Measurements from ENCODE around the gene AGPS. TPM values are rescaled to one million over a fixed set of nuclear protein-coding genes. Genes with fewer than 3 reads are reported as not detected.

The AGPS gene
- total RNA-seq, 1 donor from 2014 or later: 44.8 TPM

DNA sequence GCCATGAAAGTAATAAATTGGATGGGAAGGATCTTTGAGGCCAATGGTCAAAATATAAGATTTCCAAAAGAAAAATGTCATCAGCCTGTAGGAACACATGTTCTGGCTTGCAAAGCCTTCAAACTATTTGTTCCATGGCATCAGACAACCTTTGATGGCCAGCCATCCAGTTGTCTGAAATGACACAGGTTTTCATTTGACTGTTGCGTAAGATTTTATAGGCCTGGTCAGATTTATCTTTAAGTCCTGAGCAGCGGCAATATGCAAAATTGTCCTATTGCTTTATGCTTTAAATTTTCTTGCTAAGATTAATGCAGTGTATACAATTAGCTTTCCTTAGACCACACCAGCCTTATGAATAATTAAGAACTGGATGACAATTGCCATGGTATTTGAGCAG lies 167.1 kb downstream of the AGPS start:
- Histone ChIP-seq H3K4me1 (no peaks in the 10 kb centered on the region), H3K27me3 (no peaks in the 10 kb centered on the region), H3K36me3 (no peaks in the 10 kb centered on the region), H3K9me3 (no peaks in the 10 kb centered on the region), H3K4me3 (no peak overlapping the region), H3K27ac (no peak overlapping the region)
- no peak for ATAC-seq
- intact Hi-C loops (cut with DNase I): no loop called here
- TF ChIP-seq, protein P1, sequence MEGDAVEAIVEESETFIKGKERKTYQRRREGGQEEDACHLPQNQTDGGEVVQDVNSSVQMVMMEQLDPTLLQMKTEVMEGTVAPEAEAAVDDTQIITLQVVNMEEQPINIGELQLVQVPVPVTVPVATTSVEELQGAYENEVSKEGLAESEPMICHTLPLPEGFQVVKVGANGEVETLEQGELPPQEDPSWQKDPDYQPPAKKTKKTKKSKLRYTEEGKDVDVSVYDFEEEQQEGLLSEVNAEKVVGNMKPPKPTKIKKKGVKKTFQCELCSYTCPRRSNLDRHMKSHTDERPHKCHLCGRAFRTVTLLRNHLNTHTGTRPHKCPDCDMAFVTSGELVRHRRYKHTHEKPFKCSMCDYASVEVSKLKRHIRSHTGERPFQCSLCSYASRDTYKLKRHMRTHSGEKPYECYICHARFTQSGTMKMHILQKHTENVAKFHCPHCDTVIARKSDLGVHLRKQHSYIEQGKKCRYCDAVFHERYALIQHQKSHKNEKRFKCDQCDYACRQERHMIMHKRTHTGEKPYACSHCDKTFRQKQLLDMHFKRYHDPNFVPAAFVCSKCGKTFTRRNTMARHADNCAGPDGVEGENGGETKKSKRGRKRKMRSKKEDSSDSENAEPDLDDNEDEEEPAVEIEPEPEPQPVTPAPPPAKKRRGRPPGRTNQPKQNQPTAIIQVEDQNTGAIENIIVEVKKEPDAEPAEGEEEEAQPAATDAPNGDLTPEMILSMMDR (IDR thresholded peaks at IDR 0.05): no peak
- no peak for DNase-seq

DNA sequence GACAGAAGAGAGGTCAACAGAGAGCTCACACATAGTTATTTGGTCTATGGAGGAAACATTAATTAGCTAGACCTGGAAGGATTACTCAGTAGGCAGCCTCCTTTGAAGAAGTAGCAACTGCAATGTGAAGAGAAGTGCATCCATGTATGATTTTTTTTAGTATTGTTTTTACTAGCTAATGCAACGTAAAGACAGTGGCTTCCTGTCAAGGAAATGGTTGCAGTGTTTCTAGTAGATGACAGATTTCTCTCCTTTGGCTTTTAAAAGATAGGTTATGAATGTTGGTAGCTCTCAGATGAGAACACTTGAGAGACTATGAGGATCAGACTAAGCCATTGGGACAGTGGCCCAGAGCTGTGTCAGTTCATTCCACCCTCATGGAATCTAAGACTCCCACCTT lies 175.8 kb downstream of the AGPS start:
- Histone ChIP-seq H3K36me3 (no peaks in the 10 kb centered on the region), H3K4me3 (no peak overlapping the region), H3K27me3 (no peaks in the 10 kb centered on the region), H3K4me1 (no peaks in the 10 kb centered on the region), H3K27ac (no peak overlapping the region), H3K9me3 (no peaks in the 10 kb centered on the region)
- TF ChIP-seq, protein P1 (IDR thresholded peaks at IDR 0.05): no peak
- DNase-seq: no peak
- ATAC-seq: no peak
- intact Hi-C loops (cut with DNase I): no loop called here

DNA sequence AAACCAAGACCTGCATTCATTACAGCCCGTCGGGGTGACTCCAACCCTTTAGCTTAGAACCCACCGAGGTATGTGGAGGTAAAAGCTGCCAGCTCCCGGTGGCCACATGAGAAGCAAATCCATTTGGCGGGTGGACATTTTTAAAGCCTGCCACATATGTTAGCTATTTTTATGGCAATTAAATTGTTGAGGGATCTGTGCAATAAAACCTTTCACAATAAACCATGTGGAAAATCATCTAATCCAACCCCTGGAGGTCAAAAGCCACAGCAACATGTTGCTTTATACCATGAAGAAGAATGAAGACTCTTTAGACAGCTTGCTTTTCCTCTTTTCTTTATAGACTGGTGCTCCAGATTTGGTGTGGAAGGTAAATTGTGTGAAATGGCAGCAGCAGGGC lies 176.3 kb downstream of the AGPS start:
- Histone ChIP-seq H3K9me3 (no peaks in the 10 kb centered on the region), H3K27me3 (no peaks in the 10 kb centered on the region), H3K27ac (no peak overlapping the region), H3K4me3 (no peak overlapping the region), H3K36me3 (no peaks in the 10 kb centered on the region), H3K4me1 (no peaks in the 10 kb centered on the region)
- ATAC-seq: no peak
- TF ChIP-seq, protein P1 (IDR thresholded peaks at IDR 0.05): no peak
- no peak for DNase-seq
- intact Hi-C loops (cut with DNase I): no loop called here

DNA sequence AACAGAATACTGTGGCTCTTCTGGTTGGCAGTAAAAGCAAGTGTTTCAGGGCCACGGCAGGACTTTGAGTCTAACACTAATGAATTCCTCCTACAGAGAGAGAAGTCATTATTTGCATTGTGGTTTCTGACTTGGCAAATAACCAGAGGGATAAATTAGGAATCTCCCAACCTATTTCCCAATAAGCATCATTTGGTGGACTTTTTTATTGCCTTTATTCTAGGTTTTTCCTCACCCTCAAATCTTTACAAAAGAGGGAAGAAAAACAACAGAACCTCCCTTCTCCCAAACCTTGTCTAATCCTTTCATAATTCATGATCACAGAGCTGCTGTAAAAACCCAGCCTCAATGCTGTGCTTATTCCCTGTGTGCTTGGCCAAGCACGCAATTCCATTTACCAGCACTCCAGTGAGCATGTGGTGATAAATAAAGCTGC lies 179.7 kb downstream of the AGPS start:
- DNase-seq (no peak), ATAC-seq (no peak)
- H3K27ac ChIP-seq: no peak overlapping the region
- H3K9me3 ChIP-seq: no peaks in the 10 kb centered on the region
- intact Hi-C loops (cut with DNase I): no loop called here
- no peak overlapping the region for H3K4me3 ChIP-seq
- H3K27me3 ChIP-seq: no peaks in the 10 kb centered on the region
- TF ChIP-seq, protein P1 (IDR thresholded peaks at IDR 0.05): no peak
- H3K36me3 ChIP-seq: no peaks in the 10 kb centered on the region
- H3K4me1 ChIP-seq: no peaks in the 10 kb centered on the region

DNA sequence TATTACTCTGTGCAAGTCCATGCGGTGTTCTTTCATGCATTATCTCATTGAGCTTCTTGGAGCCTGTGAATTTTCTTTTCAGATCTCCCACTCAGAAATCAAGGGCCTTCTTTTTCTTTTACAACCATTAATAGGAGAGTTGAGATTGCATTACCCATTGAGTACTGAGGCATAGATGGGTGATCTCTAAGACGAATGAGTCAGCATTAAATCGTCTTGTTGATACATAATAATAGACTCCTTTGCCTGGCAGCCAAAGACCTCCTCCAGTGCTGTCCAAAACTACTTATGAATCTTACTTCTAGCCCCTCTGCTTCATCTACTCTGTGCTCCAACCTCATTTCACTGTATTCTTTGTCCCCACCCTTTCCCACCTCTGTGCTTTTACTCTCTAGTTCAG lies 180.5 kb downstream of the AGPS start:
- intact Hi-C loops (cut with DNase I): no loop called here
- DNase-seq (no peak), ATAC-seq (no peak)
- Histone ChIP-seq H3K36me3 (no peaks in the 10 kb centered on the region), H3K4me3 (no peak overlapping the region), H3K27me3 (no peaks in the 10 kb centered on the region), H3K4me1 (no peaks in the 10 kb centered on the region), H3K27ac (no peak overlapping the region), H3K9me3 (no peaks in the 10 kb centered on the region)
- TF ChIP-seq, protein P1 (IDR thresholded peaks at IDR 0.05): no peak

DNA sequence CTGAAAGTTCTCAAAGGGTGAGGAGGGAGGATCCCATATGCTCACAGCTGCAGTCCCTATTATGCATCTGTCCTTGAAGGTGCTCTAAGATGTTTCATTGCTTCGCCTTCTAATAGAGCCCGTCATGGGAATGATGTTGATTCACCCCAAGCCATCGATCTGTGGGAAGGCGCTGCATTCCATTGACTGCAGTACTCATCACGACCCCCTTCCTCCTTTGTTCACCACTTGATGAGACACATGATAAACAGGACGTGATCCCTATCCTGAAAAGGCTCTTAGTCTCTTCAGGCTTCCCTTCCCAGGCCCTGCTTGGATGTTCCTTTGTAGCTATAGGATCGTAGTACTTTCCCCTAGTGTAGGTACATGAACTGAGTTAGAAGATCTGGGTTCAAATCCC lies 181.8 kb downstream of the AGPS start:
- intact Hi-C loops (cut with DNase I): no loop called here
- Histone ChIP-seq H3K4me1 (no peaks in the 10 kb centered on the region), H3K36me3 (no peaks in the 10 kb centered on the region), H3K4me3 (no peak overlapping the region), H3K27ac (no peak overlapping the region), H3K9me3 (no peaks in the 10 kb centered on the region), H3K27me3 (no peaks in the 10 kb centered on the region)
- DNase-seq (no peak), ATAC-seq (no peak)
- TF ChIP-seq, protein P1 (IDR thresholded peaks at IDR 0.05): no peak

All from upper lobe of right lung (tissue), 1 donor.